Measurements from ENCODE around the gene TYMS. TPM values are rescaled to one million over a fixed set of nuclear protein-coding genes. Genes with fewer than 3 reads are reported as not detected.

TYMS gene
- total and polyA plus RNA-seq, 2 donors (not counting 3 experiments of a cell fraction or from before 2014, with no cell fraction given) = 136 to 200 TPM

- Histone ChIP-seq H3K4me3 (replicated peaks in 1 of 3; ENCODE audit: insufficient read depth in 1 of 3, low read depth in 1 of 3, low read length in 3 of 3) (no peak overlapping the region), H3K9me3 (replicated peaks; ENCODE audit: control insufficient read depth, insufficient read depth, low read length) (no peaks in the 10 kb centered on the region), H3K4me1 (ENCODE audit: control insufficient read depth, extremely low read depth, insufficient read depth, low read length) (no peaks in the 10 kb centered on the region), H3K36me3 (ENCODE audit: control insufficient read depth in 2 of 2, extremely low read depth in 1 of 2, insufficient read depth in 2 of 2, low read length in 2 of 2) (peaks cover 15 to 27% of the 10 kb centered on the region in 2 experiments), H3K4me2 (ENCODE audit: insufficient read depth, low read length) (no peak overlapping the region), H2AFZ (ENCODE audit: low read depth, low read length) (no peak overlapping the region), H4K20me1 (replicated peaks; ENCODE audit: control insufficient read depth, extremely low read depth, insufficient read depth, low read length) (no peaks in the 10 kb centered on the region), H3K9ac (replicated peaks; ENCODE audit: extremely low read depth, insufficient read depth, low read length) (no peak overlapping the region), H3K27ac (ENCODE audit: insufficient read depth, low read depth, low read length) (no peak overlapping the region), H3K9me1 (replicated peaks; ENCODE audit: control insufficient read depth, extremely low read depth, insufficient read depth, low read length) (no peaks in the 10 kb centered on the region), H3K27me3 (ENCODE audit: control insufficient read depth in 2 of 2, insufficient read depth in 2 of 2, low read length in 2 of 2) (no peaks in the 10 kb centered on the region), H3K79me2 (ENCODE audit: control insufficient read depth, insufficient read depth, low read length) (peaks cover 24% of the 10 kb centered on the region)
- POLR2A ChIA-PET = interaction anchor here (0.6 kb wide), 2 partner anchors 12 to 44 kb away, joined by 3 read pairs; no protein-coding TSS in a partner anchor
- DNase-seq (ENCODE audit: low read depth, low spot score) = no peak
- no TSS peak for BruUV-seq (replicated peaks)
- CTCF ChIA-PET = interaction anchor here (1.0 to 1.9 kb wide), 5 partner anchors 13 to 162 kb away, joined by 3 to 7 read pairs (median 3); partner anchors contain the start of gene ENOSF1
- intact Hi-C loops (cut with micrococcal nuclease) = no loop called here
- TF ChIP-seq JUN (IDR thresholded peaks at IDR 0.05; ENCODE audit: borderline replicate concordance, insufficient read depth, insufficient read length, low read depth) = no peak
- TF ChIP-seq GATA2 (IDR thresholded peaks at IDR 0.05; ENCODE audit: insufficient read depth, insufficient read length, low read depth, low read length) = no peak
- no peak for TF ChIP-seq MAX (IDR thresholded peaks at IDR 0.05; ENCODE audit: insufficient read depth, insufficient read length)
- TF ChIP-seq POLR2A (IDR thresholded peaks at IDR 0.05; ENCODE audit: low read depth, low read length) = no peak
- TF ChIP-seq MYC (IDR thresholded peaks at IDR 0.05; ENCODE audit: low read depth, low read length) = no peak
- no peak for TF ChIP-seq EZH2 (IDR thresholded peaks at IDR 0.05; ENCODE audit: borderline replicate concordance, low read depth, low read length, severe bottlenecking)
- TF ChIP-seq CTCF (IDR thresholded peaks at IDR 0.05; ENCODE audit: extremely low read depth in 1 of 2, insufficient read depth in 1 of 2, low read depth in 1 of 2, low read length in 2 of 2) = no peak
- TF ChIP-seq POLR2AphosphoS5 (IDR thresholded peaks at IDR 0.05; ENCODE audit: insufficient read depth, low read depth, low read length) = no peak
- no peak for TF ChIP-seq FOS (IDR thresholded peaks at IDR 0.05; ENCODE audit: borderline replicate concordance, insufficient read depth, low read length)
- FAIRE-seq = no peak
- dilution Hi-C loops (cut with MboI; ENCODE audit: extremely low pct_ligation_motif_present, low sequenced_read_pairs) = no loop called here
Measured at GRCh38 chr18:668260-668659, 10.8 kb downstream of the TYMS start.
